ENCODE data around the gene MBD6. TPM values are rescaled to one million over a fixed set of nuclear protein-coding genes. Genes with fewer than 3 reads are reported as not detected.
A peak's percentile ranks its signal among the peaks of the same experiment; 100 is the strongest.

Gene MBD6
- total and polyA plus RNA-seq, 2 of the 13 experiments (the other 11 are each of a cell fraction or from before 2014, with no cell fraction given), result 4.1 to 5.9 TPM

DNA sequence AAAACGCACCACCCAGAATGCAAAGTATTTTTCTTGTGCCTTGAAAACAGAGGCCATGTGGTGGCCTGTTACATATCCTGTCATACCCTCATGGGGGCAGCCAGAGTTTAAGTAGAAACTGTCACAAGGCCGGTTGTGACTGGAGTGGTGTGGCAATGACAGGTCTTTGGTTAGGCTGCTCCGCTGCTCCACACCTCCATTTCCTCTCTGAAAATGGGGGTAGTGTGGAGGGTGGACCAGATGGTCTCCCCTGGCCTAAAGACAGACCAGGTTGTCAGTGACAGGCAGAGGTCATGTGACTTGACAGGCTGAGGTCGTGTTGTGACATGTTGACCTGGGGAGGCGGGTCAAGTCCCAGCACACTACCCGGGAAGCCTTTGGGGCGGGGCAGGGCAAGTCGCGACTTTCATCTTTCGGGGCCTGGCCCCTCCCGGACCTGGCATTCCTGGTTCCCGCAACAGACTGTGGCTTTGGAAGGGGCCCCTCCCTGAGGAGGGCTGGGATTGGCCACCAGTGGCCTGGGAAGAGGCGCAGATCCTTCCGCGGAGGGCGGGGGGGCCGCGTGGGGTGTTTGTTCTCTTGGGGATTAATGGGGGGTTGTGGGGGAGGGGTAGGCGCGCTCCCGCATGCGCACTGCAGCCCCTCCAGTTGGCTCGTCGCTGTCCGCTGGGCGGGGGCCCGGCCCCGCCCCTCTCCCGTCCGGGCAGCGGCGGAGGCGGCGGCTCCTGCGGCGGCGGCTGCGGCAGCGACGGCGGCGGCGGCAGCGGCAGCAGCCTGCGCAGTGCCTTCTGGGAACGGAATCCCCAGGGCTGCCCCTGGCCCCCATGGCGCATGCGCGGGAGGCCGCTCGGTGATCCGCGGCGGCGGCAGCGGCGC, at the start of gene MBD6 (continued):
- TF ChIP-seq ATF4 (CRISPR knock-in tag; IDR thresholded peaks at IDR 0.05) (peak in 1 of 2 experiments; percentile 89; a peak in 2 of 4 replicates), HNF1B (CRISPR knock-in tag; IDR thresholded peaks at IDR 0.05) (peak; percentile 77)

DNA sequence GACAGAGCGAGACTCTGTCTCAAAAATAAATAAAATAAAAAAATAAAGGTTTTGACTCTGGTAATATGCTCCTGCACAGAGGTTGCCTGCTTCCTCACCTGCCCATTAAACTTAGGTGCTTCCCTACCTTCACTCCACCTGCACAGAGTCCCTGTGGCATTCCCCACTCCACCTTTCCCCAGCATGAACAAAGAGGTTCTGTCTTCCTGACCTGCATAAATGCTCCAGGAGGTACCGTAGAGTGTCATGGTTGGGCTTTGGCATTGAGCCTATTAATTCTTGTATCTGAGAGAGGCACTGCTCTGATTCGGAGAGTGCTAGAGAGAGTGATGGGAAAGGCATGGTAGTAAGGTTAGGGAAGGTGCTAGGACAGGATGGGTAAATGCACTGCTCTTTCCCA, 49.2 kb upstream of the MBD6 start:
- H3K27me3 ChIP-seq (ENCODE audit: control insufficient read depth in 1 of 2, insufficient read depth in 2 of 2, low read length in 2 of 2), result peaks cover 7 to 54% of the 10 kb centered on the region in 2 experiments
- TF ChIP-seq ZBTB2 (CRISPR knock-in tag; IDR thresholded peaks at IDR 0.05; ENCODE audit: low read depth), result no peak
- TF ChIP-seq, protein P1, sequence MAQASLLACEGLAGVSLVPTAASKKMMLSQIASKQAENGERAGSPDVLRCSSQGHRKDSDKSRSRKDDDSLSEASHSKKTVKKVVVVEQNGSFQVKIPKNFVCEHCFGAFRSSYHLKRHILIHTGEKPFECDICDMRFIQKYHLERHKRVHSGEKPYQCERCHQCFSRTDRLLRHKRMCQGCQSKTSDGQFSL (CRISPR knock-in tag; IDR thresholded peaks at IDR 0.05), result no peak

More for the DNA sequence above, 49.2 kb upstream of the MBD6 start:
- BruUV-seq (replicated peaks), result no TSS peak
- ChIA-PET CTCF (ENCODE audit: low intra/inter-chr PET ratio, low total read pairs) (no interaction called here), POLR2A (no interaction called here)
- Histone ChIP-seq H3K4me3 (replicated peaks in 1 of 3; ENCODE audit: insufficient read depth in 1 of 3, low read depth in 2 of 3, low read length in 3 of 3) (no peak overlapping the region), H3K4me1 (ENCODE audit: insufficient read depth, low read length) (peaks cover 57% of the 10 kb centered on the region), H3K9me3 (ENCODE audit: low read length) (no peaks in the 10 kb centered on the region), H4K20me1 (ENCODE audit: insufficient read depth, low read length) (no peaks in the 10 kb centered on the region), H3K36me3 (replicated peaks in 1 of 2; ENCODE audit: control insufficient read depth in 1 of 2, insufficient read depth in 2 of 2, low read length in 2 of 2) (no peaks in the 10 kb centered on the region), H2AFZ (ENCODE audit: low read length) (no peak overlapping the region), H3K9ac (ENCODE audit: insufficient read depth, low read depth, low read length) (no peak overlapping the region), H3K4me2 (ENCODE audit: low read depth, low read length) (no peak overlapping the region), H3K27ac (ENCODE audit: extremely low read length, insufficient read depth, low read length) (no peak overlapping the region), H3K79me2 (ENCODE audit: insufficient read depth, low read length) (no peaks in the 10 kb centered on the region)
- in situ Hi-C loops (cut with HindIII; ENCODE audit: extremely low pct_ligation_motif_present, low pct_unique_long_range_greater_than_20kb) (no loop called here), intact Hi-C loops (cut with micrococcal nuclease; ENCODE audit: unreplicated experiment) (no loop called here)
- 35% methylated on average over 3 of the region's 3 CpGs for WGBS (ENCODE audit: low lambda C conversion rate)
- DNase-seq (ENCODE audit: low spot score), result no peak
- no peak for FAIRE-seq
- no peak for ATAC-seq

Data from HepG2 (cell line).